Endothelial cell of umbilical vein (primary cell): ENCODE data around the gene MGAM2.

Experiments used
- JUN ChIP-seq: IDR thresholded peaks from 2 replicates; pipeline ENCODE4 v1.6.1; 2011; ENCODE audit warnings: borderline replicate concordance, low read depth; ENCODE audit not compliant: insufficient read length, insufficient read depth
- TF ChIP-seq, protein P1 (sequence below), 2 donors: IDR thresholded peaks; 1 replicate in 1 of 2; 2 replicates in 1 of 2; pipeline ENCODE4 v1.5.1; 2011; ENCODE audit warnings: low read length in 2 of 2, mild to moderate bottlenecking in 2 of 2, moderate library complexity in 2 of 2, control low read depth in 1 of 2, inconsistent platforms in 1 of 2, low read depth in 1 of 2; ENCODE audit not compliant: insufficient read depth in 1 of 2; ENCODE audit errors: extremely low read depth in 1 of 2

GRCh38 chr7:142094861-142095260, 16.7 kb upstream of the MGAM2 start:
- TF ChIP-seq, protein P1, sequence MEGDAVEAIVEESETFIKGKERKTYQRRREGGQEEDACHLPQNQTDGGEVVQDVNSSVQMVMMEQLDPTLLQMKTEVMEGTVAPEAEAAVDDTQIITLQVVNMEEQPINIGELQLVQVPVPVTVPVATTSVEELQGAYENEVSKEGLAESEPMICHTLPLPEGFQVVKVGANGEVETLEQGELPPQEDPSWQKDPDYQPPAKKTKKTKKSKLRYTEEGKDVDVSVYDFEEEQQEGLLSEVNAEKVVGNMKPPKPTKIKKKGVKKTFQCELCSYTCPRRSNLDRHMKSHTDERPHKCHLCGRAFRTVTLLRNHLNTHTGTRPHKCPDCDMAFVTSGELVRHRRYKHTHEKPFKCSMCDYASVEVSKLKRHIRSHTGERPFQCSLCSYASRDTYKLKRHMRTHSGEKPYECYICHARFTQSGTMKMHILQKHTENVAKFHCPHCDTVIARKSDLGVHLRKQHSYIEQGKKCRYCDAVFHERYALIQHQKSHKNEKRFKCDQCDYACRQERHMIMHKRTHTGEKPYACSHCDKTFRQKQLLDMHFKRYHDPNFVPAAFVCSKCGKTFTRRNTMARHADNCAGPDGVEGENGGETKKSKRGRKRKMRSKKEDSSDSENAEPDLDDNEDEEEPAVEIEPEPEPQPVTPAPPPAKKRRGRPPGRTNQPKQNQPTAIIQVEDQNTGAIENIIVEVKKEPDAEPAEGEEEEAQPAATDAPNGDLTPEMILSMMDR (IDR thresholded peaks at IDR 0.05; ENCODE audit: extremely low read depth in 1 of 2, insufficient read depth in 1 of 2, low read depth in 1 of 2, low read length in 2 of 2), result no peak
- no peak for TF ChIP-seq JUN
